Stimulated activated naive CD8-positive, alpha-beta T cell treated with anti-CD3 and anti-CD28 coated beads, Interleukin-15, Interleukin-2, amounts not matched to agents 100 ng/mL and 50 ng/mL, for 24 hours (primary cell): ENCODE results near the gene SAMD14.

Source experiments
- H3K27ac Mint-ChIP-seq: one replicate; pipeline ENCODE4 v1.8.0; 2021; ENCODE audit warnings: mild to moderate bottlenecking, mixed read lengths
- H3K27me3 Mint-ChIP-seq: one replicate; pipeline ENCODE4 v1.8.0; 2021; ENCODE audit warnings: mixed read lengths
- H3K36me3 Mint-ChIP-seq: one replicate; pipeline ENCODE4 v1.8.0; 2021; ENCODE audit warnings: low read depth, mixed read lengths
- H3K4me1 Mint-ChIP-seq: one replicate; pipeline ENCODE4 v1.8.0; 2021; ENCODE audit warnings: low read depth, mixed read lengths
- H3K4me3 Mint-ChIP-seq: one replicate; pipeline ENCODE4 v1.8.0; 2021; ENCODE audit warnings: mild to moderate bottlenecking, mixed read lengths
- H3K9me3 Mint-ChIP-seq: one replicate; pipeline ENCODE4 v1.8.0; 2021; ENCODE audit warnings: mixed read lengths

SAMD14 gene

GRCh38 chr17:50107790-50108414 lies 22.1 kb downstream of the SAMD14 start:
- H3K36me3 Mint-ChIP-seq, result no peaks in the 10 kb centered on the region
- H3K4me3 Mint-ChIP-seq, result no peak overlapping the region
- no peaks in the 10 kb centered on the region for H3K9me3 Mint-ChIP-seq
- H3K4me1 Mint-ChIP-seq, result no peaks in the 10 kb centered on the region
- no peak overlapping the region for H3K27ac Mint-ChIP-seq
- no peaks in the 10 kb centered on the region for H3K27me3 Mint-ChIP-seq

GRCh38 chr17:50106393-50107131 lies 23.4 kb downstream of the SAMD14 start:
- Mint-ChIP-seq H3K27me3 (no peaks in the 10 kb centered on the region), H3K36me3 (no peaks in the 10 kb centered on the region), H3K9me3 (no peaks in the 10 kb centered on the region), H3K4me1 (no peaks in the 10 kb centered on the region), H3K27ac (no peak overlapping the region), H3K4me3 (no peak overlapping the region)

- Mint-ChIP-seq H3K36me3 (no peaks in the 10 kb centered on the region), H3K4me1 (no peaks in the 10 kb centered on the region), H3K4me3 (no peak overlapping the region), H3K9me3 (no peaks in the 10 kb centered on the region), H3K27me3 (no peaks in the 10 kb centered on the region), H3K27ac (no peak overlapping the region)
Measured at GRCh38 chr17:50105811-50106210, 24.1 kb downstream of the SAMD14 start.

GRCh38 chr17:50103941-50104340 lies 26.0 kb downstream of the SAMD14 start:
- no peaks in the 10 kb centered on the region for H3K36me3 Mint-ChIP-seq
- H3K4me3 Mint-ChIP-seq, result no peak overlapping the region
- H3K4me1 Mint-ChIP-seq, result peaks cover 7% of the 10 kb centered on the region

GRCh38 chr17:50103252-50103651 lies 26.7 kb downstream of the SAMD14 start:
- Mint-ChIP-seq H3K27me3 (no peaks in the 10 kb centered on the region), H3K4me3 (no peak overlapping the region), H3K27ac (no peak overlapping the region), H3K36me3 (no peaks in the 10 kb centered on the region), H3K9me3 (no peaks in the 10 kb centered on the region), H3K4me1 (peaks cover 7% of the 10 kb centered on the region)

More at GRCh38 chr17:50103941-50104340, 26.0 kb downstream of the SAMD14 start:
- Mint-ChIP-seq H3K27ac (no peak overlapping the region), H3K9me3 (no peaks in the 10 kb centered on the region), H3K27me3 (no peaks in the 10 kb centered on the region)

GRCh38 chr17:50102164-50102991 lies 27.6 kb downstream of the SAMD14 start:
- Mint-ChIP-seq H3K27me3 (no peaks in the 10 kb centered on the region), H3K9me3 (no peaks in the 10 kb centered on the region), H3K36me3 (no peaks in the 10 kb centered on the region), H3K4me1 (peaks cover 7% of the 10 kb centered on the region), H3K27ac (no peak overlapping the region), H3K4me3 (no peak overlapping the region)

GRCh38 chr17:50101346-50102163 lies 28.4 kb downstream of the SAMD14 start:
- no peak overlapping the region for H3K27ac Mint-ChIP-seq
- H3K4me3 Mint-ChIP-seq, result no peak overlapping the region

GRCh38 chr17:50100921-50101345 lies 29.0 kb downstream of the SAMD14 start:
- no peaks in the 10 kb centered on the region for H3K36me3 Mint-ChIP-seq
- no peak overlapping the region for H3K4me3 Mint-ChIP-seq
- H3K9me3 Mint-ChIP-seq, result no peaks in the 10 kb centered on the region
- peaks cover 11% of the 10 kb centered on the region for H3K4me1 Mint-ChIP-seq
- H3K27ac Mint-ChIP-seq, result no peak overlapping the region
- no peaks in the 10 kb centered on the region for H3K27me3 Mint-ChIP-seq

More at GRCh38 chr17:50101346-50102163, 28.4 kb downstream of the SAMD14 start:
- H3K9me3 Mint-ChIP-seq, result no peaks in the 10 kb centered on the region
- peaks cover 7% of the 10 kb centered on the region for H3K4me1 Mint-ChIP-seq
- no peaks in the 10 kb centered on the region for H3K36me3 Mint-ChIP-seq
- H3K27me3 Mint-ChIP-seq, result no peaks in the 10 kb centered on the region

- no peaks in the 10 kb centered on the region for H3K36me3 Mint-ChIP-seq
- no peaks in the 10 kb centered on the region for H3K9me3 Mint-ChIP-seq
- peaks cover 16% of the 10 kb centered on the region for H3K4me1 Mint-ChIP-seq
- no peak overlapping the region for H3K27ac Mint-ChIP-seq
- H3K27me3 Mint-ChIP-seq, result no peaks in the 10 kb centered on the region
- H3K4me3 Mint-ChIP-seq, result no peak overlapping the region
Measured at GRCh38 chr17:50100480-50100883, 29.5 kb downstream of the SAMD14 start.

GRCh38 chr17:50099003-50099402 lies 31.0 kb downstream of the SAMD14 start:
- Mint-ChIP-seq H3K4me3 (no peak overlapping the region), H3K9me3 (no peaks in the 10 kb centered on the region), H3K4me1 (peaks cover 30% of the 10 kb centered on the region), H3K36me3 (no peaks in the 10 kb centered on the region), H3K27ac (no peak overlapping the region), H3K27me3 (no peaks in the 10 kb centered on the region)

GRCh38 chr17:50098583-50098982 lies 31.4 kb downstream of the SAMD14 start:
- no peaks in the 10 kb centered on the region for H3K27me3 Mint-ChIP-seq
- H3K36me3 Mint-ChIP-seq, result no peaks in the 10 kb centered on the region
- H3K27ac Mint-ChIP-seq, result no peak overlapping the region
- H3K9me3 Mint-ChIP-seq, result no peaks in the 10 kb centered on the region
- H3K4me3 Mint-ChIP-seq, result no peak overlapping the region
- peaks cover 31% of the 10 kb centered on the region for H3K4me1 Mint-ChIP-seq

GRCh38 chr17:50097926-50098325 lies 32.0 kb downstream of the SAMD14 start:
- Mint-ChIP-seq H3K4me3 (no peak overlapping the region), H3K27me3 (no peaks in the 10 kb centered on the region), H3K4me1 (peaks cover 31% of the 10 kb centered on the region), H3K9me3 (no peaks in the 10 kb centered on the region), H3K36me3 (no peaks in the 10 kb centered on the region), H3K27ac (no peak overlapping the region)

GRCh38 chr17:50097455-50097854 lies 32.5 kb downstream of the SAMD14 start:
- H3K4me3 Mint-ChIP-seq, result no peak overlapping the region

GRCh38 chr17:50096758-50097157 lies 33.2 kb downstream of the SAMD14 start:
- Mint-ChIP-seq H3K4me1 (peaks cover 31% of the 10 kb centered on the region), H3K27me3 (no peaks in the 10 kb centered on the region), H3K27ac (no peak overlapping the region), H3K4me3 (peak overlapping the region; percentile 87), H3K9me3 (no peaks in the 10 kb centered on the region), H3K36me3 (no peaks in the 10 kb centered on the region)

More at GRCh38 chr17:50097455-50097854, 32.5 kb downstream of the SAMD14 start:
- H3K36me3 Mint-ChIP-seq, result no peaks in the 10 kb centered on the region
- no peaks in the 10 kb centered on the region for H3K9me3 Mint-ChIP-seq
- H3K4me1 Mint-ChIP-seq, result peaks cover 31% of the 10 kb centered on the region
- H3K27ac Mint-ChIP-seq, result no peak overlapping the region
- H3K27me3 Mint-ChIP-seq, result no peaks in the 10 kb centered on the region
